Stimulated activated CD8-positive, alpha-beta memory T cell treated with anti-CD3 and anti-CD28 coated beads, Interleukin-7, amount 100 ng/mL, for 1 hour (primary cell): ENCODE measurements around the gene FAM222B.

ENCODE experiments used
- DNase-seq, 2 donors: peaks; one replicate each; pipeline ENCODE4 v3.0.0-alpha.2; 2020; ENCODE audit warnings: low read depth in 2 of 2

The FAM222B gene

GRCh38 chr17:28712032-28712704 lies 130.4 kb downstream of the FAM222B start:
- no peak for DNase-seq

- DNase-seq = no peak
Observed at GRCh38 chr17:28711723-28712031, 130.9 kb downstream of the FAM222B start, which contains the start of gene PROCA1. TSS of gene PROCA1 (minus strand) at chr17:28711888. CDS start at chr17:28711660, 228 bp downstream.

- DNase-seq = peak; percentile 77 to 83
Observed at GRCh38 chr17:28710861-28711722, 131.5 kb downstream of the FAM222B start.

- no peak for DNase-seq
Observed at GRCh38 chr17:28707339-28707720, 135.3 kb downstream of the FAM222B start.

GRCh38 chr17:28706471-28707338 lies 135.9 kb downstream of the FAM222B start:
- no peak for DNase-seq
